IPS-18a (cell line): ENCODE data around the gene RTL5.

Source experiments
- H3K27ac ChIP-seq: one replicate; pipeline ENCODE4 v1.5.1; 2013; ENCODE audit warnings: low read length
- H3K27me3 ChIP-seq: one replicate; pipeline ENCODE4 v1.6.1; 2013; ENCODE audit warnings: mild to moderate bottlenecking, low read length; ENCODE audit not compliant: control insufficient read depth, insufficient read depth
- H3K36me3 ChIP-seq: one replicate; pipeline ENCODE4 v1.6.1; 2013; ENCODE audit warnings: low read depth, low read length; ENCODE audit not compliant: control insufficient read depth
- H3K4me1 ChIP-seq: one replicate; pipeline ENCODE4 v1.6.1; 2013; ENCODE audit warnings: low read depth, low read length; ENCODE audit not compliant: control insufficient read depth
- H3K4me3 ChIP-seq: one replicate; pipeline ENCODE4 v1.5.1; 2013; ENCODE audit warnings: low read length
- H3K9ac ChIP-seq: one replicate; pipeline ENCODE4 v1.6.1; 2013; ENCODE audit warnings: mild to moderate bottlenecking, low read length, moderate library complexity
- H3K9me3 ChIP-seq: one replicate; pipeline ENCODE4 v1.6.1; 2013; ENCODE audit warnings: low read depth, low read length; ENCODE audit not compliant: control insufficient read depth

The RTL5 gene

GRCh38 chrX:72117636-72118210, 14.0 kb downstream of the RTL5 start:
- H3K4me3 ChIP-seq = no peak overlapping the region
- peaks cover 2% of the 10 kb centered on the region for H3K4me1 ChIP-seq
- no peaks in the 10 kb centered on the region for H3K36me3 ChIP-seq
- H3K9ac ChIP-seq = no peak overlapping the region
- no peaks in the 10 kb centered on the region for H3K27me3 ChIP-seq
- H3K27ac ChIP-seq = no peak overlapping the region
- peaks cover 8% of the 10 kb centered on the region for H3K9me3 ChIP-seq

- no peaks in the 10 kb centered on the region for H3K36me3 ChIP-seq
- no peak overlapping the region for H3K4me3 ChIP-seq
- H3K4me1 ChIP-seq = peaks cover 5% of the 10 kb centered on the region
- no peak overlapping the region for H3K27ac ChIP-seq
- no peaks in the 10 kb centered on the region for H3K27me3 ChIP-seq
- peaks cover 4% of the 10 kb centered on the region for H3K9me3 ChIP-seq
- no peak overlapping the region for H3K9ac ChIP-seq
Measured at GRCh38 chrX:72115380-72115779, 16.3 kb downstream of the RTL5 start.

- H3K4me3 ChIP-seq = no peak overlapping the region
- no peaks in the 10 kb centered on the region for H3K36me3 ChIP-seq
- no peak overlapping the region for H3K9ac ChIP-seq
- peaks cover 2% of the 10 kb centered on the region for H3K9me3 ChIP-seq
- H3K27ac ChIP-seq = no peak overlapping the region
- H3K27me3 ChIP-seq = no peaks in the 10 kb centered on the region
- peaks cover 9% of the 10 kb centered on the region for H3K4me1 ChIP-seq
Measured at GRCh38 chrX:72114807-72115206, 16.9 kb downstream of the RTL5 start.

GRCh38 chrX:72114306-72114705, 17.4 kb downstream of the RTL5 start:
- Histone ChIP-seq H3K4me1 (peaks cover 9% of the 10 kb centered on the region), H3K36me3 (no peaks in the 10 kb centered on the region), H3K27me3 (no peaks in the 10 kb centered on the region), H3K4me3 (no peak overlapping the region), H3K9ac (no peak overlapping the region), H3K27ac (no peak overlapping the region), H3K9me3 (no peaks in the 10 kb centered on the region)

- Histone ChIP-seq H3K4me1 (peaks cover 9% of the 10 kb centered on the region), H3K27me3 (no peaks in the 10 kb centered on the region), H3K9ac (no peak overlapping the region), H3K4me3 (no peak overlapping the region), H3K27ac (no peak overlapping the region), H3K36me3 (no peaks in the 10 kb centered on the region), H3K9me3 (no peaks in the 10 kb centered on the region)
Measured at GRCh38 chrX:72113461-72113860, 18.3 kb downstream of the RTL5 start.

- no peaks in the 10 kb centered on the region for H3K9me3 ChIP-seq
- H3K4me3 ChIP-seq = no peak overlapping the region
- H3K27ac ChIP-seq = no peak overlapping the region
- H3K36me3 ChIP-seq = no peaks in the 10 kb centered on the region
- H3K4me1 ChIP-seq = peaks cover 9% of the 10 kb centered on the region
- H3K27me3 ChIP-seq = no peaks in the 10 kb centered on the region
- H3K9ac ChIP-seq = no peak overlapping the region
Measured at GRCh38 chrX:72110876-72111708, 20.6 kb downstream of the RTL5 start.

GRCh38 chrX:72110051-72110875, 21.5 kb downstream of the RTL5 start:
- Histone ChIP-seq H3K4me1 (peaks cover 9% of the 10 kb centered on the region), H3K9ac (no peak overlapping the region), H3K36me3 (no peaks in the 10 kb centered on the region), H3K4me3 (no peak overlapping the region), H3K27me3 (no peaks in the 10 kb centered on the region), H3K27ac (no peak overlapping the region), H3K9me3 (no peaks in the 10 kb centered on the region)

- peaks cover 6% of the 10 kb centered on the region for H3K4me1 ChIP-seq
- H3K9ac ChIP-seq = no peak overlapping the region
Measured at GRCh38 chrX:72108666-72109065, 23.0 kb downstream of the RTL5 start.

GRCh38 chrX:72107841-72108595, 23.7 kb downstream of the RTL5 start:
- H3K27me3 ChIP-seq = no peaks in the 10 kb centered on the region
- H3K9ac ChIP-seq = no peak overlapping the region
- H3K27ac ChIP-seq = no peak overlapping the region
- H3K36me3 ChIP-seq = no peaks in the 10 kb centered on the region
- no peak overlapping the region for H3K4me3 ChIP-seq
- peaks cover under 1% of the 10 kb centered on the region for H3K9me3 ChIP-seq
- peaks cover 6% of the 10 kb centered on the region for H3K4me1 ChIP-seq

More at GRCh38 chrX:72108666-72109065, 23.0 kb downstream of the RTL5 start:
- H3K36me3 ChIP-seq = no peaks in the 10 kb centered on the region
- no peaks in the 10 kb centered on the region for H3K27me3 ChIP-seq
- H3K9me3 ChIP-seq = no peaks in the 10 kb centered on the region
- H3K27ac ChIP-seq = no peak overlapping the region
- no peak overlapping the region for H3K4me3 ChIP-seq

- H3K27ac ChIP-seq = no peak overlapping the region
- H3K36me3 ChIP-seq = no peaks in the 10 kb centered on the region
- H3K4me1 ChIP-seq = peaks cover 6% of the 10 kb centered on the region
- H3K9ac ChIP-seq = no peak overlapping the region
- no peaks in the 10 kb centered on the region for H3K27me3 ChIP-seq
- H3K9me3 ChIP-seq = peaks cover 5% of the 10 kb centered on the region
- no peak overlapping the region for H3K4me3 ChIP-seq
Measured at GRCh38 chrX:72107320-72107719, 24.4 kb downstream of the RTL5 start.

GRCh38 chrX:72105436-72105835, 26.3 kb downstream of the RTL5 start:
- no peaks in the 10 kb centered on the region for H3K27me3 ChIP-seq
- H3K9ac ChIP-seq = no peak overlapping the region

More at GRCh38 chrX:72105436-72105835, 26.3 kb downstream of the RTL5 start:
- Histone ChIP-seq H3K4me3 (no peak overlapping the region), H3K4me1 (peaks cover 9% of the 10 kb centered on the region), H3K9me3 (peaks cover 5% of the 10 kb centered on the region), H3K27ac (no peak overlapping the region), H3K36me3 (no peaks in the 10 kb centered on the region)
